Vagina (tissue), 2 donors: ENCODE results near the gene RNF135.

Experiments used
- POLR2A ChIP-seq, 2 donors: fragments of 450-650 bp; IDR thresholded peaks; one replicate each; pipeline ENCODE4 v1.6.1; 2017; ENCODE audit warnings: antibody characterized with exemption in 2 of 2, mild to moderate bottlenecking in 2 of 2, moderate library complexity in 2 of 2
- POLR2AphosphoS5 ChIP-seq, 2 donors: sonication (generic); formaldehyde crosslinking; IDR thresholded peaks; one replicate each; pipeline ENCODE4 v1.9.0; 2017; ENCODE audit warnings: antibody characterized with exemption in 2 of 2, mild to moderate bottlenecking in 2 of 2, low read depth in 1 of 2; ENCODE audit not compliant: insufficient read depth in 1 of 2
- TF ChIP-seq, protein P1 (sequence below), 3 experiments: fragments of 450-650 bp in 2 of 3; fragments of 200-600 bp in 1 of 3; sonication (generic) in 1 of 3; IDR thresholded peaks; one replicate each; pipeline ENCODE4 v1.5.1; 2017 to 2019; ENCODE audit warnings: antibody characterized with exemption in 3 of 3, mild to moderate bottlenecking in 2 of 3, moderate library complexity in 2 of 3

- TF ChIP-seq, protein P1, sequence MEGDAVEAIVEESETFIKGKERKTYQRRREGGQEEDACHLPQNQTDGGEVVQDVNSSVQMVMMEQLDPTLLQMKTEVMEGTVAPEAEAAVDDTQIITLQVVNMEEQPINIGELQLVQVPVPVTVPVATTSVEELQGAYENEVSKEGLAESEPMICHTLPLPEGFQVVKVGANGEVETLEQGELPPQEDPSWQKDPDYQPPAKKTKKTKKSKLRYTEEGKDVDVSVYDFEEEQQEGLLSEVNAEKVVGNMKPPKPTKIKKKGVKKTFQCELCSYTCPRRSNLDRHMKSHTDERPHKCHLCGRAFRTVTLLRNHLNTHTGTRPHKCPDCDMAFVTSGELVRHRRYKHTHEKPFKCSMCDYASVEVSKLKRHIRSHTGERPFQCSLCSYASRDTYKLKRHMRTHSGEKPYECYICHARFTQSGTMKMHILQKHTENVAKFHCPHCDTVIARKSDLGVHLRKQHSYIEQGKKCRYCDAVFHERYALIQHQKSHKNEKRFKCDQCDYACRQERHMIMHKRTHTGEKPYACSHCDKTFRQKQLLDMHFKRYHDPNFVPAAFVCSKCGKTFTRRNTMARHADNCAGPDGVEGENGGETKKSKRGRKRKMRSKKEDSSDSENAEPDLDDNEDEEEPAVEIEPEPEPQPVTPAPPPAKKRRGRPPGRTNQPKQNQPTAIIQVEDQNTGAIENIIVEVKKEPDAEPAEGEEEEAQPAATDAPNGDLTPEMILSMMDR (IDR thresholded peaks at IDR 0.05) = no peak
- TF ChIP-seq POLR2A (IDR thresholded peaks at IDR 0.05) (no peak), POLR2AphosphoS5 (IDR thresholded peaks at IDR 0.05; ENCODE audit: insufficient read depth in 1 of 2, low read depth in 1 of 2) (no peak)
Measured at GRCh38 chr17:30954046-30954830, 16.6 kb upstream of the RNF135 start.
